ENCODE results near the gene TPCN2. TPM values are rescaled to one million over a fixed set of nuclear protein-coding genes. Genes with fewer than 3 reads are reported as not detected.

The TPCN2 gene
- total RNA-seq, 3 donors from 2014 or later = 19.5 to 37.4 (median 20.7) TPM

- Histone ChIP-seq H3K36me3 (ENCODE audit: low read depth) (no peaks in the 10 kb centered on the region), H3K4me1 (ENCODE audit: low read depth) (no peaks in the 10 kb centered on the region), H3K4me3 (no peak overlapping the region), H3K9me3 (no peaks in the 10 kb centered on the region)
- DNase-seq (no peak), ATAC-seq (no peak)
- intact Hi-C loops (cut with DNase I, micrococcal nuclease) = loop anchor here in 1 of 2 donors (10.0 kb wide), 1 partner anchor 180 kb away; the partner anchor contains the start of genes IGHMBP2 and MRPL21
- TF ChIP-seq, protein P1, sequence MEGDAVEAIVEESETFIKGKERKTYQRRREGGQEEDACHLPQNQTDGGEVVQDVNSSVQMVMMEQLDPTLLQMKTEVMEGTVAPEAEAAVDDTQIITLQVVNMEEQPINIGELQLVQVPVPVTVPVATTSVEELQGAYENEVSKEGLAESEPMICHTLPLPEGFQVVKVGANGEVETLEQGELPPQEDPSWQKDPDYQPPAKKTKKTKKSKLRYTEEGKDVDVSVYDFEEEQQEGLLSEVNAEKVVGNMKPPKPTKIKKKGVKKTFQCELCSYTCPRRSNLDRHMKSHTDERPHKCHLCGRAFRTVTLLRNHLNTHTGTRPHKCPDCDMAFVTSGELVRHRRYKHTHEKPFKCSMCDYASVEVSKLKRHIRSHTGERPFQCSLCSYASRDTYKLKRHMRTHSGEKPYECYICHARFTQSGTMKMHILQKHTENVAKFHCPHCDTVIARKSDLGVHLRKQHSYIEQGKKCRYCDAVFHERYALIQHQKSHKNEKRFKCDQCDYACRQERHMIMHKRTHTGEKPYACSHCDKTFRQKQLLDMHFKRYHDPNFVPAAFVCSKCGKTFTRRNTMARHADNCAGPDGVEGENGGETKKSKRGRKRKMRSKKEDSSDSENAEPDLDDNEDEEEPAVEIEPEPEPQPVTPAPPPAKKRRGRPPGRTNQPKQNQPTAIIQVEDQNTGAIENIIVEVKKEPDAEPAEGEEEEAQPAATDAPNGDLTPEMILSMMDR (IDR thresholded peaks at IDR 0.05) = no peak
Measured at GRCh38 chr11:69084371-69084770, 35.6 kb downstream of the TPCN2 start.

- TF ChIP-seq, protein P1 (IDR thresholded peaks at IDR 0.05) = no peak
- intact Hi-C loops (cut with DNase I, micrococcal nuclease) = loop anchor here in 1 of 2 donors (10.0 kb wide), 1 partner anchor 181 kb away; the partner anchor contains the start of genes IGHMBP2 and MRPL21
- H3K36me3 ChIP-seq (ENCODE audit: low read depth) = no peaks in the 10 kb centered on the region
- no peaks in the 10 kb centered on the region for H3K9me3 ChIP-seq
- H3K4me1 ChIP-seq (ENCODE audit: low read depth) = no peaks in the 10 kb centered on the region
- H3K4me3 ChIP-seq = no peak overlapping the region
- no peak for DNase-seq
- ATAC-seq = no peak
Measured at GRCh38 chr11:69085490-69086095, 36.9 kb downstream of the TPCN2 start.

GRCh38 chr11:69086152-69087132, 37.7 kb downstream of the TPCN2 start:
- peak; percentile 6 for ATAC-seq
- Histone ChIP-seq H3K36me3 (ENCODE audit: low read depth) (no peaks in the 10 kb centered on the region), H3K4me3 (no peak overlapping the region), H3K4me1 (ENCODE audit: low read depth) (no peaks in the 10 kb centered on the region), H3K9me3 (no peaks in the 10 kb centered on the region)
- intact Hi-C loops (cut with DNase I, micrococcal nuclease) = loop anchor here in 1 of 2 donors (10.0 kb wide), 1 partner anchor 182 kb away; the partner anchor contains the start of genes IGHMBP2 and MRPL21
- TF ChIP-seq, protein P1 (IDR thresholded peaks at IDR 0.05) = no peak
- DNase-seq = peak in 1 of 3 donors; percentile 17

- no peaks in the 10 kb centered on the region for H3K9me3 ChIP-seq
- DNase-seq (no peak), ATAC-seq (no peak)
- no peak overlapping the region for H3K4me3 ChIP-seq
- intact Hi-C loops (cut with DNase I, micrococcal nuclease) = loop anchor here in 1 of 2 donors (10.0 kb wide), 1 partner anchor 182 kb away; the partner anchor contains the start of genes IGHMBP2 and MRPL21
- H3K4me1 ChIP-seq (ENCODE audit: low read depth) = no peaks in the 10 kb centered on the region
- H3K36me3 ChIP-seq (ENCODE audit: low read depth) = no peaks in the 10 kb centered on the region
- TF ChIP-seq, protein P1 (IDR thresholded peaks at IDR 0.05) = no peak
Measured at GRCh38 chr11:69087133-69087524, 38.4 kb downstream of the TPCN2 start.

- TF ChIP-seq, protein P1 (IDR thresholded peaks at IDR 0.05) = no peak
- no peak overlapping the region for H3K4me3 ChIP-seq
- no peaks in the 10 kb centered on the region for H3K9me3 ChIP-seq
- no peaks in the 10 kb centered on the region for H3K36me3 ChIP-seq (ENCODE audit: low read depth)
- intact Hi-C loops (cut with DNase I, micrococcal nuclease) = loop anchor here in 1 of 2 donors (10.0 kb wide), 1 partner anchor 183 kb away; the partner anchor contains the start of genes IGHMBP2 and MRPL21
- ATAC-seq (no peak), DNase-seq (no peak)
- H3K4me1 ChIP-seq (ENCODE audit: low read depth) = no peaks in the 10 kb centered on the region
Measured at GRCh38 chr11:69087811-69088210, 39.1 kb downstream of the TPCN2 start.

All from mucosa of descending colon (tissue), 3 donors.